Muscle layer of colon (tissue), 2 donors: ENCODE measurements around the gene MLKL.

Experiments
- H3K27ac ChIP-seq: one replicate; pipeline ENCODE4 v1.7.0; 2013; ENCODE audit warnings: low read depth, mild to moderate bottlenecking, low read length, moderate library complexity
- H3K27me3 ChIP-seq, 2 donors: one replicate each; pipeline ENCODE4 v1.7.0; 2013; ENCODE audit warnings: low read length in 2 of 2, mild to moderate bottlenecking in 2 of 2; ENCODE audit not compliant: insufficient read depth in 2 of 2, control insufficient read depth in 1 of 2
- H3K36me3 ChIP-seq: one replicate; pipeline ENCODE4 v1.7.0; 2013; ENCODE audit warnings: mild to moderate bottlenecking, low read length; ENCODE audit not compliant: insufficient read depth
- H3K4me1 ChIP-seq: one replicate; pipeline ENCODE4 v1.7.0; 2013; ENCODE audit warnings: mild to moderate bottlenecking, low read length; ENCODE audit not compliant: insufficient read depth
- H3K4me3 ChIP-seq, 2 donors: one replicate each; pipeline ENCODE4 v1.7.0; 2013; ENCODE audit warnings: low read length in 2 of 2, low read depth in 1 of 2, mild to moderate bottlenecking in 1 of 2, moderate library complexity in 1 of 2
- H3K9ac ChIP-seq: one replicate; pipeline ENCODE4 v1.7.0; 2013; ENCODE audit warnings: low read length
- H3K9me3 ChIP-seq: one replicate; pipeline ENCODE4 v1.7.0; 2013; ENCODE audit warnings: mild to moderate bottlenecking, low read length
- donor health status: abdominal sarcoma.
- donor health status: Adenocarcinoma of cecum.

Gene MLKL

GRCh38 chr16:74635303-74635702, 65.4 kb downstream of the MLKL start:
- H3K27me3 ChIP-seq = no peaks in the 10 kb centered on the region
- H3K36me3 ChIP-seq = peaks cover 21% of the 10 kb centered on the region

GRCh38 chr16:74633686-74634085, 67.0 kb downstream of the MLKL start:
- Histone ChIP-seq H3K9ac (no peak overlapping the region), H3K36me3 (peaks cover 35% of the 10 kb centered on the region), H3K27me3 (no peaks in the 10 kb centered on the region), H3K4me1 (no peaks in the 10 kb centered on the region), H3K9me3 (no peaks in the 10 kb centered on the region), H3K4me3 (no peak overlapping the region), H3K27ac (no peak overlapping the region)

More at GRCh38 chr16:74635303-74635702, 65.4 kb downstream of the MLKL start:
- Histone ChIP-seq H3K9ac (no peak overlapping the region), H3K9me3 (no peaks in the 10 kb centered on the region), H3K27ac (no peak overlapping the region), H3K4me1 (no peaks in the 10 kb centered on the region), H3K4me3 (no peak overlapping the region)

- H3K27me3 ChIP-seq = no peaks in the 10 kb centered on the region
- no peak overlapping the region for H3K27ac ChIP-seq
- peaks cover 77% of the 10 kb centered on the region for H3K36me3 ChIP-seq
- H3K4me1 ChIP-seq = peaks cover 8% of the 10 kb centered on the region
- H3K9ac ChIP-seq = no peak overlapping the region
- no peaks in the 10 kb centered on the region for H3K9me3 ChIP-seq
- no peak overlapping the region for H3K4me3 ChIP-seq
Observed at GRCh38 chr16:74627506-74628220, 73.0 kb downstream of the MLKL start.

GRCh38 chr16:74626741-74627416, 73.8 kb downstream of the MLKL start:
- peaks cover 75% of the 10 kb centered on the region for H3K36me3 ChIP-seq
- H3K9ac ChIP-seq = no peak overlapping the region
- no peaks in the 10 kb centered on the region for H3K9me3 ChIP-seq
- H3K4me3 ChIP-seq = no peak overlapping the region
- no peak overlapping the region for H3K27ac ChIP-seq
- H3K27me3 ChIP-seq = no peaks in the 10 kb centered on the region
- H3K4me1 ChIP-seq = peaks cover 8% of the 10 kb centered on the region

GRCh38 chr16:74625500-74626350, 74.9 kb downstream of the MLKL start:
- no peaks in the 10 kb centered on the region for H3K9me3 ChIP-seq
- peaks cover 66% of the 10 kb centered on the region for H3K36me3 ChIP-seq
- no peaks in the 10 kb centered on the region for H3K27me3 ChIP-seq
- no peak overlapping the region for H3K4me3 ChIP-seq
- no peak overlapping the region for H3K9ac ChIP-seq
- peaks cover 8% of the 10 kb centered on the region for H3K4me1 ChIP-seq
- H3K27ac ChIP-seq = no peak overlapping the region

GRCh38 chr16:74623839-74624235, 76.8 kb downstream of the MLKL start:
- H3K4me1 ChIP-seq = peaks cover 8% of the 10 kb centered on the region
- H3K27ac ChIP-seq = no peak overlapping the region
- no peaks in the 10 kb centered on the region for H3K27me3 ChIP-seq
- H3K4me3 ChIP-seq = no peak overlapping the region
- no peak overlapping the region for H3K9ac ChIP-seq
- no peaks in the 10 kb centered on the region for H3K9me3 ChIP-seq
- peaks cover 49% of the 10 kb centered on the region for H3K36me3 ChIP-seq

GRCh38 chr16:74623214-74623838, 77.3 kb downstream of the MLKL start:
- Histone ChIP-seq H3K27me3 (no peaks in the 10 kb centered on the region), H3K4me3 (no peak overlapping the region), H3K9me3 (no peaks in the 10 kb centered on the region), H3K4me1 (peaks cover 8% of the 10 kb centered on the region), H3K9ac (no peak overlapping the region), H3K36me3 (peaks cover 44% of the 10 kb centered on the region), H3K27ac (no peak overlapping the region)

- Histone ChIP-seq H3K27me3 (no peaks in the 10 kb centered on the region), H3K4me1 (peaks cover 1% of the 10 kb centered on the region), H3K9ac (no peak overlapping the region), H3K27ac (no peak overlapping the region), H3K36me3 (peaks cover 31% of the 10 kb centered on the region), H3K9me3 (no peaks in the 10 kb centered on the region), H3K4me3 (no peak overlapping the region)
Observed at GRCh38 chr16:74622005-74622404, 78.7 kb downstream of the MLKL start.
